ENCODE measurements around the gene CRB2.

DNA sequence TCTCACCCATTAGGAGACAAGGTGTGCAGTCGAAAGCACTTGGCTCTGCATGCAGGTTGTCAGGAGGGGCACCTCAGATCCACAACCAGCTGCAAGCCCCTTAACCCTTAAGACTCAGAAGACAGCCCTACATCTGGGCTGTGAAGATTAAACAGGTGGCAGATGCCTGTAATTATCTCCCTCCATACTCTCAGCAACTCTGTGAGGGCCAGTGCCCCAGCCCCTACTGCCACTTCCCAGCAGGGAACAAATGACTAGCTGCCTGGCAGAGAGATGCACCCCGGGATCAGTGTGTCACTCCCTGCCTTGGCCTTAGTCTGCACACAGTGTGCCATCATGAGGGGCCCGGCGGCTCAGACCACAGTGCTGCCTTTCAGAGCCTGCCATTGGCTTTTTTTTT lies 42.0 kb downstream of the CRB2 start:
- TF ChIP-seq, protein P1, sequence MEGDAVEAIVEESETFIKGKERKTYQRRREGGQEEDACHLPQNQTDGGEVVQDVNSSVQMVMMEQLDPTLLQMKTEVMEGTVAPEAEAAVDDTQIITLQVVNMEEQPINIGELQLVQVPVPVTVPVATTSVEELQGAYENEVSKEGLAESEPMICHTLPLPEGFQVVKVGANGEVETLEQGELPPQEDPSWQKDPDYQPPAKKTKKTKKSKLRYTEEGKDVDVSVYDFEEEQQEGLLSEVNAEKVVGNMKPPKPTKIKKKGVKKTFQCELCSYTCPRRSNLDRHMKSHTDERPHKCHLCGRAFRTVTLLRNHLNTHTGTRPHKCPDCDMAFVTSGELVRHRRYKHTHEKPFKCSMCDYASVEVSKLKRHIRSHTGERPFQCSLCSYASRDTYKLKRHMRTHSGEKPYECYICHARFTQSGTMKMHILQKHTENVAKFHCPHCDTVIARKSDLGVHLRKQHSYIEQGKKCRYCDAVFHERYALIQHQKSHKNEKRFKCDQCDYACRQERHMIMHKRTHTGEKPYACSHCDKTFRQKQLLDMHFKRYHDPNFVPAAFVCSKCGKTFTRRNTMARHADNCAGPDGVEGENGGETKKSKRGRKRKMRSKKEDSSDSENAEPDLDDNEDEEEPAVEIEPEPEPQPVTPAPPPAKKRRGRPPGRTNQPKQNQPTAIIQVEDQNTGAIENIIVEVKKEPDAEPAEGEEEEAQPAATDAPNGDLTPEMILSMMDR (IDR thresholded peaks at IDR 0.05), result no peak
- TF ChIP-seq POLR2A (IDR thresholded peaks at IDR 0.05) (no peak), POLR2AphosphoS5 (IDR thresholded peaks at IDR 0.05; ENCODE audit: insufficient read depth in 1 of 2, low read depth in 1 of 2) (no peak)
